HEK293T (cell line): ENCODE data around the gene CRY1.

Experiments
- CTCF ChIA-PET: fragments of 350-600 bp; formaldehyde crosslinking; extraction: SDS; loops from one replicate; lab custom pipeline; 2021; ENCODE audit warnings: antibody characterized with exemption, inconsistent platforms; lab: Yijun Ruan, JAX
- POLR2A ChIA-PET: fragments of 350-600 bp; formaldehyde crosslinking; extraction: SDS; loops from one replicate; lab custom pipeline; 2020; ENCODE audit warnings: antibody characterized with exemption, inconsistent platforms; lab: Yijun Ruan, JAX
- DNase-seq: peaks from one replicate; pipeline ENCODE4 v3.0.0; 2012; ENCODE audit warnings: mixed read lengths; ENCODE audit errors: extremely low spot score
- ARNT ChIP-seq: fragments of 450-650 bp; IDR thresholded peaks from 2 replicates; pipeline ENCODE4 v1.6.1; 2017; ENCODE audit warnings: mild to moderate bottlenecking
- BHLHE40 ChIP-seq: fragments of 450-650 bp; IDR thresholded peaks from 2 replicates; pipeline ENCODE4 v1.6.1; 2016; ENCODE audit warnings: mild to moderate bottlenecking, moderate library complexity, borderline replicate concordance
- CTBP1 ChIP-seq: fragments of 450-650 bp; IDR thresholded peaks from 2 replicates; pipeline ENCODE4 v1.6.1; 2016; ENCODE audit warnings: borderline replicate concordance
- ELF4 ChIP-seq: fragments of 450-650 bp; IDR thresholded peaks from 2 replicates; pipeline ENCODE4 v1.6.1; 2017; ENCODE audit warnings: antibody characterized with exemption
- FOXA1 ChIP-seq: fragments of 450-650 bp; IDR thresholded peaks from 2 replicates; pipeline ENCODE4 v1.6.1; 2016; ENCODE audit warnings: mild to moderate bottlenecking
- FOXK2 ChIP-seq: fragments of 450-650 bp; IDR thresholded peaks from 2 replicates; pipeline ENCODE4 v1.6.1; 2016; ENCODE audit warnings: mild to moderate bottlenecking
- FOXM1 ChIP-seq: fragments of 450-650 bp; IDR thresholded peaks from 2 replicates; pipeline ENCODE4 v1.6.1; 2017; ENCODE audit warnings: mild to moderate bottlenecking, borderline replicate concordance
- L3MBTL2 ChIP-seq: fragments of 450-650 bp; conservative IDR thresholded peaks from 2 replicates; pipeline ENCODE4 v1.6.1; 2016; ENCODE audit warnings: mild to moderate bottlenecking
- LEF1 ChIP-seq: fragments of 450-650 bp; IDR thresholded peaks from 2 replicates; pipeline ENCODE4 v1.6.1; 2017; ENCODE audit warnings: mild to moderate bottlenecking, borderline replicate concordance
- NFRKB ChIP-seq: fragments of 450-650 bp; IDR thresholded peaks from 2 replicates; pipeline ENCODE4 v1.6.1; 2016; ENCODE audit warnings: mild to moderate bottlenecking, moderate library complexity
- PKNOX1 ChIP-seq: fragments of 450-650 bp; IDR thresholded peaks from 2 replicates; pipeline ENCODE4 v1.6.1; 2016
- SP1 ChIP-seq: fragments of 450-650 bp; IDR thresholded peaks from 2 replicates; pipeline ENCODE4 v1.6.1; 2017
- SUZ12 ChIP-seq: fragments of 450-650 bp; IDR thresholded peaks from 2 replicates; pipeline ENCODE4 v1.6.1; 2016; ENCODE audit warnings: mild to moderate bottlenecking
- TARDBP ChIP-seq: fragments of 450-650 bp; IDR thresholded peaks from 2 replicates; pipeline ENCODE4 v1.6.1; 2016
- ZNF384 ChIP-seq: fragments of 450-650 bp; IDR thresholded peaks from 2 replicates; pipeline ENCODE4 v1.6.1; 2016

The CRY1 gene

GRCh38 chr12:107093417-107094182 is at the start of gene CRY1:
Gene CRY1, minus strand, starts transcription at chr12:107093549. Its CDS starts 588 bp downstream, at chr12:107092961.
- CTCF ChIA-PET = no interaction called here
- DNase-seq = peak; percentile 93
- POLR2A ChIA-PET = interaction anchor here (0.6 to 1.9 kb wide), 8 partner anchors 12 to 340 kb away, joined by 3 to 10 read pairs (median 3); partner anchors contain the start of gene TMEM263
- no peak for TF ChIP-seq SP1
- TF ChIP-seq ARNT = no peak
- TF ChIP-seq CTBP1 = no peak
- TF ChIP-seq L3MBTL2 = peak; percentile 62; the same call in 1 of the 2 replicates

DNA sequence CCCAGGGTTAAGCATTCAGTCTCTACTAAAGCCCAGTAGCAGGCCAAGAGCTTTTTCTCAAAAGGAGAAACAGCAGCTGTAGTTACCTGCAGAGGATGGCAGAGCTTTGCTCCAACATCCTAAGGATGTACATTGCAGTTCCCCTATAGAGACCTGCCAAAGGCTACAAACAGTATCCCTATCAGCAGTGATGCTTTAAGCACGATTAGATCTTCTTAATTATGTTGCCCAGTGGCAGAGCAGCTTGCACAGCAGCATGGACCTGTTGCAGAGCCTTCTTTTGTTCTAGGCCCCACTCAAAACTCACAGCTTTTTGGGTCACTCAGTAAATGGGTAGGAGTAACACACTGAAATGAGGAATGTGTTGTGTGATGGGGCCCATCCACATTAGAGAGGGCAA is 46.4 kb upstream of the CRY1 start:
- CTCF ChIA-PET = no interaction called here

DNA sequence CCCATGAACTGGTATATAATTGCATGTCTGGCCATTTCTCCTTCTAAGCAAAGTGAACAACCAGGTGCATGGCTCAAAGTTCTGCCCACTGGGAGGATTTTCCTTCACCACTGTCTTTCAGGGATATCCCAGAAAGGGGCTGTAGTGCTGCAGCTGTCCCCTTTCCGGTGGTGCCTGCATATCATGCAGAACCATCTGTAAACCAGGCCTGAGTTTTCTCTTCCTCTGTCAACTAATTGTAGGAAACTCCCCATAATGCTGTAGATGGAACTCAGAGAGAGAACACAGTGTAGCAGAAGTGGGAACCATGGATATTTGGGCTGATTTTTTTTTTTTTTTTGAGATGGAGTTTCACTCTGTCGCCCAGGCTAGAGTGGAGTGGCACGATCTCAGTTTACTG is 45.6 kb upstream of the CRY1 start:
- TF ChIP-seq L3MBTL2 = no peak
- TF ChIP-seq FOXK2 = no peak
- TF ChIP-seq PKNOX1 = no peak
- no peak for TF ChIP-seq FOXA1
- no peak for TF ChIP-seq ZNF384
- no peak for DNase-seq
- ChIA-PET POLR2A (no interaction called here), CTCF (no interaction called here)

More for the DNA sequence above, 46.4 kb upstream of the CRY1 start:
- DNase-seq = no peak
- TF ChIP-seq PKNOX1 (no peak), SP1 (no peak), ELF4 (no peak), FOXM1 (no peak), FOXA1 (no peak), ARNT (no peak), L3MBTL2 (no peak), ZNF384 (no peak), NFRKB (no peak), BHLHE40 (no peak), TARDBP (no peak), FOXK2 (no peak), LEF1 (no peak)
- POLR2A ChIA-PET = no interaction called here

GRCh38 chr12:107135177-107135576 is 41.8 kb upstream of the CRY1 start:
- POLR2A ChIA-PET = no interaction called here
- CTCF ChIA-PET = interaction anchor here (0.7 kb wide), 1 partner anchor 267 kb away, joined by 3 read pairs; no protein-coding TSS in a partner anchor
- no peak for DNase-seq
- TF ChIP-seq NFRKB (no peak), LEF1 (no peak), FOXM1 (no peak), SP1 (no peak), ZNF384 (no peak), TARDBP (no peak), FOXA1 (no peak)

- ChIA-PET POLR2A (no interaction called here), CTCF (no interaction called here)
- TF ChIP-seq SP1 (no peak), BHLHE40 (no peak), L3MBTL2 (no peak)
- peak; percentile 63 for DNase-seq
These were observed 41.2 kb upstream of the CRY1 start for GRCh38 chr12:107134558-107134957.

DNA sequence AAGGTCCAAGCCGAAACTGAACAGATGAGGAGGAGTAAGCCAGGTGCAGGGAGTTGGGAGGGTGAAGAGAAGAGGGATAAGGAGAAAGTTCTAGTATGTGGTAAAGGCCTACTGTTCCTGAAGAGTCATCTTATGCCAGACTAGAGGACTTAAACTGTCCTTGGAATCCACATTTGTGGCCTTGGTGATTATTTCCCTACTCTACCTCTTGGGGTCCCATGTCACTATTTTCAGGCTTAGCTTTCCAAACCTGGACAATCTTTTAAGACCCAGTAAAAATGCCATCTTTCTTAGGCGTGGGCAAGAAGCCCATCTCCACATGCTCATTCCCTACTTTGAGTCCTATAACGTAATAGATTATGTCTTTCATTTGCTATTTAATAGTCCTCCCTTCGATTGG is 40.1 kb upstream of the CRY1 start:
- CTCF ChIA-PET = interaction anchor here (0.8 to 4.4 kb wide), 2 partner anchors 179 to 271 kb away, joined by 3 to 26 read pairs; no protein-coding TSS in a partner anchor
- DNase-seq = no peak

GRCh38 chr12:107131832-107132616 is 38.7 kb upstream of the CRY1 start:
- peak; percentile 67 for DNase-seq
- ChIA-PET CTCF (interaction anchor here (0.6 to 4.4 kb wide), 25 partner anchors 12 to 1018 kb away, joined by 3 to 35 read pairs (median 3); a partner anchor contains a TSS), POLR2A (no interaction called here)
- TF ChIP-seq ARNT (no peak), TARDBP (no peak), L3MBTL2 (no peak), ELF4 (no peak), NFRKB (no peak), PKNOX1 (no peak), FOXM1 (no peak), SUZ12 (no peak), LEF1 (no peak), FOXA1 (no peak)

More for the DNA sequence above, 40.1 kb upstream of the CRY1 start:
- POLR2A ChIA-PET = no interaction called here
- TF ChIP-seq BHLHE40 = no peak
- no peak for TF ChIP-seq SP1
- no peak for TF ChIP-seq NFRKB
